ENCODE results near the gene L3MBTL4.

DNA sequence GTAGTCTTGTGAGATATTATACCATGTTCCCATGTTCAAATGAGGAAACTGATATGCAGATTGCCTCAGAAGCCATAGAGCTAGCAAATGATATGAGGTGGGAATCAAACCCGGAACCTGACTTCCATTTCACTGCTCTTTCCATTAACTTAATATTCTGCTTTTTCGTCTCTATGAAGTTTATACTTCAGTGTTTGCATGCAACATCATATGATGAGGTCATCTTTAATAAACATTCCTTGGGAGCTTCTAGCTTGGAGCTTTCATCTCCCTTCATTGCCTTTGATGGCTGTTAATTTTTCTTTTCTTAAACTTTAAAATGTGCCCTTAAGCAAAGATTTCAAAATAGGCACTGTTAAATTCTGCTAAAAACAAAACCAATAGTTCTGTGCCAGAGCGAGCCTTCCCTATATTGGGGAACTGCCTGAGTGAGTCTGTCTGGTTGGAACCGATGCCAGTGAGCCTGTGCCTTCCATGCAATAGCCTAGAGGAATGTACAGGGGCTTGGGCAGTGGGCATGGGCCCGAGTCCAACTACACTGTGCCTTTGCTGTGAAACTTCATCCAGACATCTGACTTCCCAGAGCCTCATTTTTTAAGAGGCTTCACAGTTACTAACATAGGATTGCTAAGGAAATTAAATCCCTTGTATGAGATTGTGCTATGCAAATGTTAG lies 428.3 kb downstream of the L3MBTL4 start:
- TF ChIP-seq POLR2AphosphoS5 (IDR thresholded peaks at IDR 0.05; ENCODE audit: low read depth, low read length), result no peak
- no peak for TF ChIP-seq POLR2A (IDR thresholded peaks at IDR 0.05; ENCODE audit: low read depth, low read length)
- no peak for TF ChIP-seq TAF1 (IDR thresholded peaks at IDR 0.05; ENCODE audit: borderline replicate concordance, low read depth, low read length)

Data from GM12892 (cell line).